CD1c-positive myeloid dendritic cell (primary cell): Measurements from ENCODE around the gene SF3B5.
"Not testable (repeated sequence)": the region's sequence is repeated elsewhere in the genome, so short reads cannot be mapped to it uniquely, and the experiment has no call there.

Source experiments
- DNase-seq: peaks from one replicate; pipeline ENCODE4 v3.0.0-alpha.2; 2016; ENCODE audit errors: extremely low spot score

SF3B5 gene

DNA sequence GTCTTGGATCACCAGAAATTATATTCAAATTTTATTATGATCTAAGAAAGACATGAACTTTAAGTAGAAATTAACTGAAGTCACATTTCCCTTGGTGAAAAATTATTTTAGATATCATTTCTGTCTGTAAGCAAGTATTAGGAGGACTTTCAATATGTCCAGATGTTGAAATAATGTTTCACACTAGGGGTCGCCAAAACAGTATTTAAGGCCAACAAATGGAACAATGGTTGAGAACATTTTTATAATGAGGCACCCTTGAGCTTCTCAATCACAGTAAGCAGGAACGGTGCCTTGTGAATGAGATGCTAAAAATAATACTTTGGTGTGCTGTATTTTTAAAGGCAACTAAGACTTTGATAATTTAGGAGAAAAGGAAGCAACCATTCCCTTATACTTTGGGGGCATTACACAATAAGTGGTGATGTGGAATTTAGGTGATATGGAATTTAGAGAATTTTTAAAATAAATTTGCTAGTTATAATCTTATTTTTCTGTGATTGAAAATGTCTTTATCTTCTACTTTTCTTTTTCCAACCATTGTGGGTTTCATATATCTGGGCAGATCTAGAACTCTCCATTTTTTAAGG lies 9.6 kb upstream of the SF3B5 start:
- peak; percentile 86 for DNase-seq

DNA sequence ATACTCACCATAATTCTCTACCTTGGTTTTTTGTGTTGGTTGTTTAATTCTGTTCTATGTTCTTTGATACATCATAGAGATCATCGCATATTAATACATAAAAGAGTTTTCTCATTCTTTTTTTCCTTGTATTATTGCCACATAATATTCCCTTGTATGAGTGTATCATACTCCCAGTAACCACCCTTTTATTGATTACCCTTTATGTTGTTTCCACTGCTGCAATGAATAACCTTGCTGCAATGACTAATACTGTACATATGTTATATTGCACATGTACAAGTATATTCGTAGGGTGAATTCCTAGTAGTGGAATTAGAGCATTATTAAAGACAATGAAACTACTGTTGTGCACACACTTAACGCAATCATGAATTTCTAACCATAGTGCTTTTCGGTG lies 9.1 kb upstream of the SF3B5 start:
- DNase-seq = no peak

DNA sequence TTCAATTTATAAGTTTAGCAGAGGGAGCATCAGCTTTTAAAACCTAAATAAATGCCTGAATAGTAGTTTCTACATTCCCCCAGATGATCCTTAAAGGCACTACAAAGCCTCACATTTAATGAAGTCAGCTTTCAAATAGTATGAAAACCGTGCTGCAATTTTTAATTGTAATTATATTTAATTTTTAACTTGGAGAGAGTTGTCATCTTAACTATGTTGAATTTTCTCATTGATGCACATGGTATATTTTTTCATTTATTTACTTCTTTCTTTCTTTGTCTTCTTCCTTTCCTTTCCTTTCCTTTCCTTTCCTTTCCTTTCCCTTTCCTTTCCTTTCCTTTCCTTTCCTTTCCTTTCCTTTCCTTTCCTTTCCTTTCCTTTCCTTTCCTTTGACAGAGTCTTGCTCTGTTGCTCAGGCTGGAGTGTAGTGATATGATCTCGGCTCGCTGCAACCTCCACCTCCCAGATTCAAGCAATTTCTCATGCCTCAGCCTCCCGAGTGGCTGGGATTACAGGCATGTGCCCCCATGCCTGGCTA lies 7.7 kb upstream of the SF3B5 start:
- no peak for DNase-seq

DNA sequence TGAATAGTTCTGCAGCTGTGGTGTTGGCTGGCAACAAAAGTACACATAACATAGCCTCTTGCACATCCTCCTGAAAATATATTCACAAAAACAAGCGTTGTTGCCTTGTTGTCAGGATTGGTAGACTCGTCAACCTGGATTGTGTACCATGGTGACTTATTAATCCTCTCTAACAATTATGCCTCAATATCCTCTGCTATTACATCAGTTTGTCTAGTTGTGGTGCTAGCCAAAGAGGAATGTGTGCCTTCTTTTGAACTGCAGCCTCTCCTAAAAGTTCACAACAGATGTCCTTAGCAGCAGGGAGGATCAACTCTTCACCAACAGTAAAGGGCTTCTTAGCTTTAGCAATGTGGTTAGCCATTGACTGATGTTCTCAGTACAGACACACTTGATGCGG lies 3.6 kb upstream of the SF3B5 start:
- no peak for DNase-seq

DNA sequence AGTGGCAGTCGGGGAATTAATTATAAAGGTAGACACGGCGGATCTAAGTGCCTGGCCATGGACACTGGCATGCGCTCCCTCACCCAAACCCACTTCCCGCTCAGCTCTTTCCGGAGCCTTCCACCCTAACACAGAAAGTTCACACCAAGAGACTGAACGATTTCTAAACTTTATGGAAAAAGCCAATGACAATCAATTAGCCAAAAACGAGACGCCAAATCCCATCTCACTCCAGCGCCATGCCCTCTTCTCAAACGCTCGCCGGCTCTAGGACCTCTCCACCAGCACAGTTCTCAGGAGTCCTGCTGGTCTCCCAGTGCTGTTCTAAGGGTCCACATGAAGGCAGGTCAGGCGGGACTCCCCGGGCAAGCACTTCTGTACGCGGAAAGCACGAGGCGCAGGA lies 641 bp downstream of the SF3B5 start:
- peak; percentile 10 for DNase-seq

DNA sequence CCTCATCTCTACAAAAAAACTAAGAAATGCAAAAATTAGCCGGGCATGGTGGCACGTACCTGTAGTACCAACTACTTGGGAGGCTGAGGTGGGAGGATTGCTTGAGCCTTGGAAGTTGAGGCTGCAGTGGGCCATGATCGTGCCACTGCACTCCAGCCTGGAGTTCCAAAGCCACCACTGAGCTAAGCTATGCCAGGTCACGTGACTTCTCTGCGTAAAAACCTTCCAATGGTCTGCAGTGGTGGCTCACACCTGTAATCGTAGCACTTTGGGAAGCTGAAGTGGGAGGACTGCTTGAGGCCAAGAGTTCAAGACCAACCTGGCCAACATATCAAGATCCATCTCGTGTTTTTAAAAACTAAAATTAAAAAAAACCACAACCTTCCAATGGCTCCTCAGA lies 1.7 kb downstream of the SF3B5 start:
- DNase-seq = no peak

DNA sequence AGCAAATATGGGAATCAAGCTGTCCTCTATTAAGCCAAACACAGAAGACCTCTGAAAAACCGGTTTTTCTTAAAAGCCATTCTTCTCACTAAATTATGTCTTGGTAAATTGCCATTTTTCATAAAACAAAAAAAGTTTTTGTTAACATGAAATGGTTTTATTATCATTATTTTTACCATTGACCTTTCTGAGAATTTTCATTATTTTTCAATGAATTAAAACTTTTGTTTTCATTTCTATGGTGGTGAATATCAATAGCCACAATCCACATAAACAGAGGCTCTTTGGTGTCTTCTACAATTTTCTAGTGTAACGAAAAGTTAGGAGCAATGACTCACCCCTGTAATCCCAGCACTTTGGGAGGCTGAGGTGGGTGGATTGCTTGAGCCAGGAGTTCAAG lies 2.1 kb downstream of the SF3B5 start:
- no peak for DNase-seq

DNA sequence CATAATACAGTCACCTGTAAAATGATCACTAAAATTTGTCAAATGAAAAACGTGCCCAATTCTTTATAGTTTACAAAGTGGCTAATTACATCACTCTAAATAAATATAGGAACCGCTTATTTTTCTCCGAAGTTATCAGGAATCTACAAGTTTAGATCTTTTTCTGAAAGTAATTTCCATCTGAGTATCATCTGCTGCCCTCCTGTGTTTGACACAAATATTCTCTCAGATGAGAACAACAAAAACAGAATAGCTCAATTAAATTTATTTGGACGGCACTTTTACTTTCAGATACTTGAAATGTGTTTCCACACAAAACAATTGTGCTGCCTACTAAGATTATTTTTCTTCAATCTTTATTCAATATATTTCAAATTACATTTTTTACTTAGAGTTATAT lies 5.0 kb downstream of the SF3B5 start:
- no peak for DNase-seq

DNA sequence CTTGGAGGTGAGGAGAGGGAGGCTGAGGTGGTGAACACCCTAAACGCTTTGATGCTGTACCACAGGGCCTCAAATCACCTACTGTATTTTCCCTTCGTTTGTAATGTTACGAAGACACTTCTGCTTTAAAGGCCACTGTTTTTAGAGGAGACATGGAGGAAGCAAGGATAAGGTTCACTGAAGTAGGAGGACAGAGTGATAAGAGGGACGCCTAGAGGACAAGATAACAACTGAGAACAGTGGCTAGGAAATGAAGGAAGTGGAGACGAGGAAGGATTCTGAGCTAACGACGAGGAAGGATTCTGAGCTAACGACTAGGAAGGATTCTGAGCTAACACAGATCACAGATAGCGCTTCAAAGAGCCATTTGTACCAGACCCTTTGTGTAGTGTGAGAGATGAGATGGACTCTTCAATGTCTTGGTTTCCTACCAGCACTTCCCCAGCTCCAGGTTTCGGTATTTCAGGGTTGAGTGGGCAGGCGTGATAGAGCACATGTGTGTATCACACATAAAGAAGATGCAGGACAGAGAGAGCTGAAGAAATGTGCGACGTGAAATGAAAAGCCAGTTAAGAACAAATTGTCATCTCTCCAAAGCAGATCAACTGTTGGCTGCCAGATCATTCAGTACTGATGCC lies 7.5 kb downstream of the SF3B5 start:
- DNase-seq = no peak

DNA sequence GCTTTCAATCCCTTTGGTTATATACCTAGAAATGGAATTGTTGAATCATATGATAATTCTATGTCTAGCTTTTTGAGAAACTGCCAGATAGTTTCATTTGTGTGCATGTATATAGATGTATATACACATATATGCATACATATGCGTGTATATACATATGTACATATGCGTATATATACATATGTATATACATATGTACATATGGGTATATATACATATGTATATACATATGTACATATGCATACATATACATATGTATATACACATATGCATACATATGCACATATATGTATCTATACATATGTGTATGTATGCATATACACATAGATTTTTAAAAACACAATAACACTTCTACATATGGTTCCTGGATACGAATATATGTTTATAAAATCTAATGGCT lies 8.4 kb downstream of the SF3B5 start:
- DNase-seq = no peak

DNA sequence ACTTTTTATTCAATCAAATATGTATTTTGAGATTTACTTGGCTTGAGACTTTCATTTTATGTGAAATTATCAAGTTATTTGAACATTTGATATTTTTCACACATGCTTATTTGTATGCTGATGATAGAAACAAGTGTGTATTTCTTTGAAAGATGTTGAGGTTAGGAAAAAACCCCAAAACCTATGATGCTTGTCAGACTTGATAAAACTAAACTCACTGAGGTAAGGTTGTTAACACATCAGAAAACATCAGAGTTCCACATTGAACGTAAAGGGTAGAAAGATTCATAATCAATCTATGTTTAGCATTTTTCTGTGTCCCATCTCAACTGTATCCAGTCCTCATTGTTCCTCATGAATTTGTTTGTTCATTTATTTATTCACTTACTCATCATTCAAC lies 12.2 kb downstream of the SF3B5 start:
- DNase-seq = no peak

DNA sequence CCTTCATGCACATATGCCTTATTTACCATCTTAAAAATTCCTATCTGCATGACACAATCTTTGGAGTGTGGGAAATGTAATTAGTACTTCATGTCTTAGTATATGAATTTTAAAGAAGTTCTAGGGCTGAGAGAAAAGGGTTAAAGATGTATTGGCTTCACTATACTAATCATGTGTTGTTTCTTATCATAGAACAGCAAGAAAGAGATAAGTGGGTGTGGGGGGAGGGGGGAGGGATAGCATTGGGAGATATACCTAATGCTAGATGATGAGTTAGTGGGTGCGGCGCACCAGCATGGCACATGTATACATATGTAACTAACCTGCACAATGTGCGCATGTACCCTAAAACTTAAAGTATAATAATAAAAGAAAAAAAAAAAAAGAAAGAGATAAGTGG lies 13.0 kb downstream of the SF3B5 start:
- not testable (repeated sequence) for DNase-seq

DNA sequence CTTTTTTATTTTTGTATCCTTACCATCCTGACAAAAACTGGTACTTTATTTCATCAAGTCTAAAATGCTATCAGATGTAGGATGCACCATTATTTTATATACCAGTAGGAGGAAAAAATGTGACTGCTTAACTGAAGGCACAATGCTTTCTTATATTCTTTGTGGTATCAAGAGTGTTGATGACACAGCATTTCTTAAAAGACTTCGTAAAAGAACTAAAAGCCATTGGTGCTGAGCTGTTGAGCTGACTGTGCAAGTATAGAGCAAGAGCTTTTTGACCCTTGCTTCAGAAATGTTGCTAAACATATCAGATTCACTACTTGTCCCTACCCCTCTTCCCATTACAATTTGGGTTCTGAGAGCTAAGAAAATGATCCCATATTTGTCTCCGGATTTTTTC lies 17.5 kb downstream of the SF3B5 start:
- no peak for DNase-seq

DNA sequence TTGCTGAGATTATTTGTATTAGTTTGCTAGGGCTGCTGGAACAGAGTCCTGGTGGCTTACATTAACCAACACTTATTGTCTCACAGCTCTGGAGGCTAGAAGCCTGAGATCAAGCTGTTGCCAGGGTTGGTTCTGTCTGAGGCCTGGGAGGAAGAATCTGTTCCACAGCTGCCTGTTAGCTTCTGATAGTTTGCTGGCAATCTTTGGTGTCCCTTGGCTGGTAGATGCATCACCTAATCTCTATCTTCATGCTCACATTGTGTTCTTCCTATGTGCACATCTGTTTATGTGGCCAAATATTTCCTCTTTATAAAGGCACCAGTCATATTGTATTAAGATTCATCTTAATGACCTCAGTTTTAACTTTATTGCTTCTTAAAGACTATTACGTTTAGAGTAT lies 19.5 kb downstream of the SF3B5 start:
- DNase-seq = no peak

DNA sequence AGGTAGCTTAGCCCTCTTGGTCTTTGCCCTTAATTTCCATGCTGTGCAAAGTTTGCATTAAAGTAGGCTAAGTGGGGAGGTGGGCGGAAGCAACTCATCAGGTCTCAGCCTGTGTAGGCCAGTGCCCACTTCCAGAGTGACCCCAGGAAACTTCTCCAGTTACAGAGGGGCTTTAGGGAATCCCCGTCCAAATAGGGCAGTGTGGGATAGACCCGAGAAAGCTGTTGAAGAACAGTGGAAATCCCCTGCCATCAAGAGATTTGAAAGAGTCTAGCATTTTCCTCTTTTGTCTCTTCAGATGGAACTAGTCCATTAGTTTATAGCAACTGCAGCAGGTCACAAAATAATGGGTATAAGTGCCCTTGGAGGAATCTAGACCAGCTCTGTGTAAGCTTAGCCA lies 20.2 kb downstream of the SF3B5 start:
- DNase-seq = no peak

DNA sequence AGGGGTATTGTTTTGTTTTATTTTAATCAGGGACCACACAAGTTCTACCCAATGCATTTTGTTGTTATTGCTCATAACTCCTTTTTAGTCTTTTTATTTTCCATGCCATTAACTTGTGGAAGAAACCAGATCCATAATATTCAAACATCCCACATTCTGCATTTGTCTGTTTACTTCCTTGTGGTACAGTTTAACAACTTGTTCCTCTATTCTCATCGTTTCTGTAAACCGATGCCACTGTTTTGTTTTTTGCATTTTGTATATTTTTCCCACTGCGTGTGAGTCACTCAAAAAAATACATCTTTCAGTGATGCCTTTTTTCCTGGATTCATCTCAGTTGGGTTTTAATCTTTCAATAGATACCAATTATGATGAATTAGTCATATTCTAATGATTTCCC lies 22.3 kb downstream of the SF3B5 start:
- no peak for DNase-seq

DNA sequence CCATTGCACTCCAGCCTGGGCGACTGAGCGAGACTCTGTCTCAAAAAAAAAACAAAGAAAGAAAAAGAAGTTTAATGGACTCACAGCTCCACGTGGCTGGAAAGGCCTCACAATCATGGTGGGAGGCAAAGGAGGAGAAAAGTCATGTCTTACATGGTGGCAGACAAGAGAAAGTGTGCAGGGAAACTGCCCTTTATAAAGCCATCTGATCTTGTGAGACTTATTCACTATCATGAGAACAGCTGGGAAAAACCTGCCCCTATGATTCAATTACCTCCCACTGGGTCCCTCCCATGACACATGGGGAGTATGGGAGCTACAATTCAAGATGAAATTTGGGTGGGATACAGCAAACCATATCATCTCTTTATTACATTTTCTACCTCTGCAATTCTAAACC lies 25.9 kb downstream of the SF3B5 start:
- no peak for DNase-seq

DNA sequence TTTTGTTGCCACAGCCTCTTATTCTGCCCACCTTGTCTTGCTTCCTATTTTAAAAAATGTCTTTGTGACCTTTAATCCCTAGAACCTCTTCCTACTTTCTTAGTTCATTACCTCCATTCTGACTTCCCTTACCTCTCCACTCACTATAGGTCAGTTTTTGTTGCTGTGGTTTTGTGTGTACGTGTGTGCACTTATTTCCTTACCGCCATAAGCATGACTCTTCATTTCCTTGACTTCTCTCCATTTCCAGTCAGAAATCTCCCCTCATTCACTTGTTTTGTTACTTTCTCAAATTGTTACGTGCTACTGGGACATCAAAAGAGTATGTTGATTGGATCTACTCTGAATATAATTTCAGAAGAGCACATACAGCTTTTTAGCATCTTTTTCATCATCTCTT lies 26.6 kb downstream of the SF3B5 start:
- no peak for DNase-seq

DNA sequence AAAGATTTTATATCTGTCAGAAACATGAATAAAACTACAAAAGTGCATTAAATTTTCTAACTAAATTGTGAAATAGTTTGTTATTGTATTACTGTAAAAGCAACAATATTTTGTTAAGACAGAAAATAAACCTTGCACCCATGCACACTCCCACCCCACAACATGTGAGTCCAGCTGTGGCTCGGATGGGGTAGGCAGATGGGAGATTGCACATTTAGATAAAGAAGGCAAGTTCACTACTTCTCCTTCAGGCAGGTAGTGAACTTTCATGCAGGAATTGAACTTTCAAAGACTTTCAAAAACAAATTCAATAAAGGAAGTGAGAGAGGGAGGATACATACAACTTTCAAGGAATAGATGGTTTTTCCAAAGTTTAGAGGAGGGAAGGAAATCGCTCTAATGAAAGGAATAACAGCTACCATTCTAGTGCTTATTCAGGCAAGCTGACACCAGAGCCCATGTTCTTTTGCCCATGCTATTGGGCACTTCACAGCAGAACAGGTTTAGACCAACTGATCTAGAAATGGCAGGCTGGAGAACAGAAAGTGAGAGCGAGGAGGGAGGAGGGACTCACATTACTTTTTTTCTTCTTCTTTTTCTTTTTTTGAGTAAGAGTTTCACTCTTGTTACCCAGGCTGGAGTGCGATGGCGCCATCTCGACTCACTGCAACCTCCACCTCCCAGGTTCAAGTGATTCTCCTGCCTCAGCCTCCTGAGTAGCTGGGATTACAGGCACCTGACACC lies 28.5 kb downstream of the SF3B5 start:
- DNase-seq = peak; percentile 30

DNA sequence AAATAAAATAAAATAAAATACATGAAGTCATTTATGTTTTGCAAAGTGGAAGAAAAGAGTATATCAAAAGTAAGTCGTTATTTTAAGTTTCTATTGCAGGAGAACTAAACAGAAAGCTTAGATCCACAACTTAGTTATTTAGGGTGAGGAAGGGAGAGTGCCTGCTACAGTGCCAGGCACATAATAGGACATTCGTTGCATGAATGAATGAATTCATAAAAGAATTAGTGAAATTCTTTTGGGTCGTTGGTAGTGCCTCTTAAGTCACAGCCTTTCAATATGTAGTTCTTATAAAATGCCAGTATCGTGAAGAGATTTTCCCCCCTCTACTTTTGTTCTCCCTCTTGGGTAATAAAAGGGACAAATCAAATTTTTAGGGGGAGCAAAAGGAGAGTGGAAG lies 29.1 kb downstream of the SF3B5 start:
- no peak for DNase-seq

DNA sequence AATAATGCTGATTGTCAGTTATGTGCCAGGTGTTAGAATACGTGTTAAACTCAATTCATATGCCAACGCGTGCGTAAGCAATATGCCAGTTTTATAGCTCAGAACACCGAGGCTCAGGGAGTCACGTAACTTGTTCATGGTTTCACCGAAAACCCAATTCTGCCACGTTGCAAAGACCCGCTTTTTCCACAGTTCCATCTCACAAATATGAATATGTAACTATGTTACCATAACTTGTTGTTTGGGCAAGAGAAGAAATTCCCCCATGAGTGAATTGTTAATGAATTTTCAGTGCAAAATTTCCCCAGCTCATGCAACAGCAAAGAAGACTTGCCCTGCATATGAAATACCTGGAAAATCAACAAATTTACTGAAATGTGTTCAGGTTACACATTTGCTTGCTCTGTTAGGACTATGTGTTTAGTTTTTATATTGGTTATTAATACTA lies 30.1 kb downstream of the SF3B5 start:
- no peak for DNase-seq

DNA sequence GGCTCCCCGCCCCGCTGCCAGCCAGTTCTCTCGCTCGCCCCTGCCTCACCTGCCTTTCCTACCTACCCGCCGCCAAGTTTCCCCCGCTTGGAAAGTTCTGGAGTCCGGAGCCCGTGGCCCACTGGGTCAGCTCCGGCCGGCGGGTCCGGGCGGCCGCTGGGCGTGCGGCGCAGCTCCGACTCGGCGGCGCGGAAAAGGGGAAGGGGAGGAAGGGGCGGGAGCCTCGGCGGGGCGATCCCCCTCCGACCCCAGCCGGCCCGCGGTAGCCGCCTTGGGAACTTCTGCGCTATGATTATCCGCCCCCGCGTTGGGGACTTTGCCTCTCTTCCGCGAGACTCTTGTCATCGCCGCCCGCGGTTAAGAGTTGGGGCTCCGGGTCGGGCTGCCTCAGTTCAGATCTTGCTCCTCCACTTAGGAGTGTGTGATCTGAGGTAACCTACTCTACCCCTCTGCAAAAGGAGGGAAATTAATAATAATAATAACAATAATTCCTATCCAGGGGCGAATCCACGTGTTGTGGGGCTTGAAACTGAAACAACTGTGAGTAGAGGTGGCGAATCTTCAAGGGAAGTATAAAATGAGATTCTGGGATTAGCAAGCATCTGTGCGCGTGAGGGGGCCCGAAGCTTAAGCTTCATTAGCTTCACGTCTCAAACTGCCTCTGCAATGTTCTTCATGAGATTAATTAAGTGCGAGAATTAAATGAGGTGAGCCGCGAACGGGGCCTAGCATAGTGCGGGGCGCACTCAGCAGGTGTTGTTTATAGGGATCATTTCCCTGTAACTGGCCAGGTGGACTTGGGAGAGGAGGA lies 30.8 kb downstream of the SF3B5 start:
- DNase-seq = peak; percentile 83
